OCI-LY1 (cell line): ENCODE results near the gene OR1I1.
"Not testable (repeated sequence)": the region's sequence is repeated elsewhere in the genome, so short reads cannot be mapped to it uniquely, and the experiment has no call there.

Source experiments
- H2AFZ ChIP-seq: fragments of 200-600 bp; sonication (generic), shearing (Covaris generic); 2 replicates; pipeline ENCODE4 v1.6.0; 2014; ENCODE audit warnings: antibody characterized with exemption, mild to moderate bottlenecking, low read length
- H3F3A ChIP-seq: fragments of 200-600 bp; sonication (generic), shearing (Covaris generic); 2 replicates; pipeline ENCODE4 v1.6.0; 2014; ENCODE audit warnings: mild to moderate bottlenecking, antibody characterized with exemption, low read length, moderate library complexity; ENCODE audit not compliant: insufficient read depth
- H3K27ac ChIP-seq: fragments of 200-600 bp; sonication (generic); 2 replicates; pipeline ENCODE4 v1.5.1; 2014; ENCODE audit warnings: low read length, mixed run types, mild to moderate bottlenecking, low read depth; ENCODE audit not compliant: poor library complexity, severe bottlenecking
- H3K27me3 ChIP-seq: fragments of 200-600 bp; sonication (generic); 2 replicates; pipeline ENCODE4 v1.6.0; 2014; ENCODE audit warnings: antibody characterized with exemption, mild to moderate bottlenecking, low read length, moderate library complexity; ENCODE audit not compliant: insufficient read depth
- H3K36me3 ChIP-seq: fragments of 200-600 bp; sonication (generic); 2 replicates; pipeline ENCODE4 v1.6.1; 2014; ENCODE audit warnings: mild to moderate bottlenecking, antibody characterized with exemption, low read length, moderate library complexity, mixed read lengths; ENCODE audit not compliant: insufficient read depth
- H3K4me1 ChIP-seq: fragments of 200-600 bp; sonication (generic); 2 replicates; pipeline ENCODE4 v1.5.1; 2014; ENCODE audit warnings: mild to moderate bottlenecking, low read length, moderate library complexity; ENCODE audit not compliant: insufficient read depth, severe bottlenecking
- H3K4me2 ChIP-seq: fragments of 200-600 bp; sonication (generic), shearing (Covaris generic); 2 replicates; pipeline ENCODE4 v1.6.1; 2014; ENCODE audit warnings: low read length
- H3K4me3 ChIP-seq: fragments of 200-600 bp; sonication (generic); 2 replicates; pipeline ENCODE4 v1.5.1; 2014; ENCODE audit warnings: low read length, low read depth, mild to moderate bottlenecking, mixed read lengths; ENCODE audit not compliant: poor library complexity, severe bottlenecking
- H3K79me2 ChIP-seq: fragments of 200-600 bp; shearing (Covaris generic); 2 replicates; pipeline ENCODE4 v1.6.1; 2016; ENCODE audit warnings: mixed run types, low read length, mixed read lengths; ENCODE audit not compliant: insufficient read depth
- H3K9ac ChIP-seq: fragments of 200-600 bp; sonication (generic), shearing (Covaris generic); 2 replicates; pipeline ENCODE4 v1.6.1; 2014; ENCODE audit warnings: mild to moderate bottlenecking, low read length, mixed read lengths
- H3K9me2 ChIP-seq: fragments of 200-600 bp; sonication (generic), shearing (Covaris generic); 2 replicates; pipeline ENCODE4 v1.6.1; 2014; ENCODE audit warnings: low read depth, mild to moderate bottlenecking, low read length, mixed read lengths
- H3K9me3 ChIP-seq: fragments of 200-600 bp; shearing (Covaris generic); 2 replicates; pipeline ENCODE4 v1.6.1; 2014; ENCODE audit warnings: low read length, mixed read lengths
- H4K20me1 ChIP-seq: fragments of 200-600 bp; sonication (generic), shearing (Covaris generic); 2 replicates; pipeline ENCODE4 v1.6.0; 2016; ENCODE audit warnings: mild to moderate bottlenecking, low read length; ENCODE audit not compliant: insufficient read depth
- CTCF ChIP-seq: fragments of 200-600 bp; sonication (generic), shearing (Covaris generic); IDR thresholded peaks from 2 replicates; pipeline ENCODE4 v1.5.1; 2017; ENCODE audit warnings: mild to moderate bottlenecking, antibody characterized with exemption, low read length, moderate library complexity, mixed read lengths
- EZH2 ChIP-seq: fragments of 200-600 bp; sonication (generic), shearing (Covaris generic); IDR thresholded peaks from 2 replicates; pipeline ENCODE4 v1.8.0; 2017; ENCODE audit warnings: borderline replicate concordance, mixed run types, mild to moderate bottlenecking, antibody characterized with exemption, low read length, moderate library complexity, mixed read lengths

Gene OR1I1

GRCh38 chr19:15096223-15096622 lies 14.2 kb downstream of the OR1I1 start:
- Histone ChIP-seq H3K27me3 (0 out of 2 replicates have a peak, but pooled peaks cover 9% of the 10 kb centered on the region), H3K36me3 (no peaks in the 10 kb centered on the region), H4K20me1 (no peaks in the 10 kb centered on the region), H3F3A (no peaks in the 10 kb centered on the region), H3K79me2 (no peaks in the 10 kb centered on the region), H2AFZ (no peak overlapping the region), H3K9me2 (no peaks in the 10 kb centered on the region), H3K4me3 (no peak overlapping the region), H3K9ac (no peak overlapping the region), H3K9me3 (no peaks in the 10 kb centered on the region), H3K4me2 (no peak overlapping the region), H3K27ac (no peak overlapping the region), H3K4me1 (peaks cover 5% of the 10 kb centered on the region)
- TF ChIP-seq CTCF (no peak), EZH2 (no peak)

GRCh38 chr19:15097980-15098379 lies 16.0 kb downstream of the OR1I1 start:
- H3K9ac ChIP-seq, H3K79me2 ChIP-seq, H3K4me1 ChIP-seq, H3K27me3 ChIP-seq, H2AFZ ChIP-seq, H3K9me2 ChIP-seq, H4K20me1 ChIP-seq, H3F3A ChIP-seq, H3K27ac ChIP-seq, H3K36me3 ChIP-seq, H3K9me3 ChIP-seq, H3K4me3 ChIP-seq, H3K4me2 ChIP-seq: not testable (repeated sequence)

GRCh38 chr19:15098460-15098859 lies 16.4 kb downstream of the OR1I1 start:
- no peak overlapping the region for H3K4me2 ChIP-seq
- no peaks in the 10 kb centered on the region for H3K9me3 ChIP-seq
- H3K27ac ChIP-seq, result no peak overlapping the region
- no peaks in the 10 kb centered on the region for H3F3A ChIP-seq
- 0 out of 2 replicates have a peak, but pooled peaks cover 9% of the 10 kb centered on the region for H3K27me3 ChIP-seq
- H3K79me2 ChIP-seq, result no peaks in the 10 kb centered on the region
- no peak for TF ChIP-seq EZH2
- no peak for TF ChIP-seq CTCF
- H3K9ac ChIP-seq, result no peak overlapping the region
- H3K4me1 ChIP-seq, result no peaks in the 10 kb centered on the region
- no peak overlapping the region for H2AFZ ChIP-seq
- no peak overlapping the region for H3K4me3 ChIP-seq
- H4K20me1 ChIP-seq, result no peaks in the 10 kb centered on the region
- H3K9me2 ChIP-seq, result no peaks in the 10 kb centered on the region
- H3K36me3 ChIP-seq, result no peaks in the 10 kb centered on the region

GRCh38 chr19:15099017-15099582 lies 17.1 kb downstream of the OR1I1 start:
- Histone ChIP-seq H3K4me3 (no peak overlapping the region), H3K9ac (no peak overlapping the region)

More at GRCh38 chr19:15099017-15099582, 17.1 kb downstream of the OR1I1 start:
- Histone ChIP-seq H3K9me3 (no peaks in the 10 kb centered on the region), H3K79me2 (no peaks in the 10 kb centered on the region), H3K27ac (no peak overlapping the region), H3K4me2 (no peak overlapping the region), H3K9me2 (no peaks in the 10 kb centered on the region), H3K27me3 (0 out of 2 replicates have a peak, but pooled peaks cover 9% of the 10 kb centered on the region), H4K20me1 (no peaks in the 10 kb centered on the region), H2AFZ (no peak overlapping the region), H3F3A (no peaks in the 10 kb centered on the region), H3K4me1 (no peaks in the 10 kb centered on the region), H3K36me3 (no peaks in the 10 kb centered on the region)
- TF ChIP-seq CTCF (no peak), EZH2 (no peak)
